GM19372 (cell line): ENCODE data around the gene OTULIN.

Source experiments
- ATAC-seq: cut with Tn5 transposase; IDR thresholded peaks from one replicate; pipeline ENCODE4 v1.9.1; 2021; ENCODE audit warnings: mild to moderate bottlenecking, low read depth, moderate library complexity; ENCODE audit not compliant: unreplicated experiment

The OTULIN gene

GRCh38 chr5:14664270-14665100 lies at the start of gene OTULIN:
OTULIN (plus strand) TSS chr5:14664718; CDS start chr5:14664826, 108 bp downstream.
- peak; percentile 63 for ATAC-seq

- ATAC-seq = no peak
Observed at GRCh38 chr5:14615365-14615764, 49.2 kb upstream of the OTULIN start.

GRCh38 chr5:14617441-14617840 lies 47.1 kb upstream of the OTULIN start:
- no peak for ATAC-seq

- ATAC-seq = no peak
Observed at GRCh38 chr5:14627270-14627669, 37.2 kb upstream of the OTULIN start.

- no peak for ATAC-seq
Observed at GRCh38 chr5:14628346-14628745, 36.2 kb upstream of the OTULIN start.

GRCh38 chr5:14630671-14631070 lies 33.8 kb upstream of the OTULIN start:
- no peak for ATAC-seq

GRCh38 chr5:14635656-14636055 lies 28.9 kb upstream of the OTULIN start:
- no peak for ATAC-seq

GRCh38 chr5:14640765-14641164 lies 23.8 kb upstream of the OTULIN start:
- ATAC-seq = no peak

- ATAC-seq = no peak
Observed at GRCh38 chr5:14644623-14645237, 19.8 kb upstream of the OTULIN start.

GRCh38 chr5:14650052-14650451 lies 14.5 kb upstream of the OTULIN start:
- no peak for ATAC-seq

- ATAC-seq = no peak
Observed at GRCh38 chr5:14655146-14655741, 9.3 kb upstream of the OTULIN start.

GRCh38 chr5:14656898-14657297 lies 7.6 kb upstream of the OTULIN start:
- no peak for ATAC-seq

GRCh38 chr5:14659821-14660607 lies 4.5 kb upstream of the OTULIN start:
- ATAC-seq = no peak

GRCh38 chr5:14660833-14661232 lies 3.7 kb upstream of the OTULIN start:
- no peak for ATAC-seq

- ATAC-seq = no peak
Observed at GRCh38 chr5:14662721-14663260, 1.7 kb upstream of the OTULIN start.

GRCh38 chr5:14663734-14664269 lies 716 bp upstream of the OTULIN start:
- ATAC-seq = no peak

GRCh38 chr5:14665101-14665822 lies 744 bp downstream of the OTULIN start:
- no peak for ATAC-seq

- peak; percentile 29 for ATAC-seq
Observed at GRCh38 chr5:14665949-14666348, 1.4 kb downstream of the OTULIN start.

GRCh38 chr5:14666357-14666756 lies 1.8 kb downstream of the OTULIN start:
- ATAC-seq = no peak

GRCh38 chr5:14667290-14667689 lies 2.8 kb downstream of the OTULIN start:
- no peak for ATAC-seq
